Gastroesophageal sphincter (tissue), 3 donors: ENCODE measurements around the gene PTPN13.

ENCODE experiments used
- CTCF ChIP-seq, 4 experiments: fragments of 200-600 bp in 2 of 4; fragments of 450-650 bp in 2 of 4; sonication (generic) in 1 of 4; IDR thresholded peaks; one replicate each; pipeline ENCODE4 v1.5.1; 2017 to 2019; ENCODE audit warnings: antibody characterized with exemption in 4 of 4, mild to moderate bottlenecking in 2 of 4, moderate library complexity in 2 of 4
- EP300 ChIP-seq: sonication (generic); formaldehyde crosslinking; IDR thresholded peaks from one replicate; pipeline ENCODE4 v1.6.1; 2017; ENCODE audit warnings: antibody characterized with exemption, mild to moderate bottlenecking
- POLR2A ChIP-seq, 2 donors: fragments of 450-650 bp; IDR thresholded peaks; one replicate each; pipeline ENCODE4 v1.6.1; 2017; ENCODE audit warnings: antibody characterized with exemption in 2 of 2, mild to moderate bottlenecking in 2 of 2, moderate library complexity in 1 of 2
- POLR2AphosphoS5 ChIP-seq: sonication (generic); formaldehyde crosslinking; IDR thresholded peaks from one replicate; pipeline ENCODE4 v1.6.1; 2017; ENCODE audit warnings: antibody characterized with exemption

- TF ChIP-seq CTCF (IDR thresholded peaks at IDR 0.05) (no peak), POLR2A (IDR thresholded peaks at IDR 0.05) (no peak), EP300 (no peak), POLR2AphosphoS5 (no peak)
Measured at GRCh38 chr4:86657910-86658309, 63.8 kb downstream of the PTPN13 start.
